Panc1 (cell line): ENCODE results near the gene RASGEF1B. TPM values are rescaled to one million over a fixed set of nuclear protein-coding genes. Genes with fewer than 3 reads are reported as not detected.

Experiments
- ATAC-seq: fragments of 200-7000 bp; cut with Tn5 transposase; 2 replicates; pipeline ENCODE4 v1.9.1; 2020; ENCODE audit warnings: mild to moderate bottlenecking, moderate library complexity
- BruUV-seq: library from RNA; stranded (reverse); fragments of 400-500 nt; replicated peaks from 2 replicates; lab custom pipeline; 2021; lab: Mats Ljungman, UMichigan
- CTCF ChIA-PET: fragments of 300-600 bp; sonication (Branson Sonifier 250); formaldehyde crosslinking; loops from one replicate; lab custom pipeline; 2022; ENCODE audit warnings: antibody characterized with exemption; lab: Charles Lee
- POLR2A ChIA-PET: fragments of 300-600 bp; sonication (Branson Sonifier 250); formaldehyde crosslinking; loops from one replicate; lab custom pipeline; 2022; ENCODE audit warnings: antibody characterized with exemption; lab: Charles Lee
- DNase-seq: peaks from one replicate; pipeline ENCODE4 v3.0.0-alpha.2; 2010; ENCODE audit warnings: low read depth, low spot score
- H3K27ac ChIP-seq: 2 replicates; pipeline ENCODE4 v1.5.1; 2011; ENCODE audit warnings: mild to moderate bottlenecking, low read length, inconsistent platforms
- H3K27me3 ChIP-seq: fragments of 200-500 bp; sonication (Bioruptor generic); 2 replicates; pipeline ENCODE4 v1.6.0; 2014; ENCODE audit warnings: low read length, inconsistent platforms; ENCODE audit not compliant: control insufficient read depth, insufficient read depth
- H3K36me3 ChIP-seq: fragments of 200-500 bp; sonication (Bioruptor generic); 2 replicates; pipeline ENCODE4 v1.5.1; 2014; ENCODE audit warnings: inconsistent platforms, mild to moderate bottlenecking, low read length, moderate library complexity; ENCODE audit not compliant: control insufficient read depth, insufficient read depth
- H3K4me1 ChIP-seq: 2 replicates; pipeline ENCODE4 v1.5.1; 2011; ENCODE audit warnings: inconsistent platforms, mild to moderate bottlenecking, low read length, moderate library complexity; ENCODE audit not compliant: control insufficient read depth, insufficient read depth
- H3K4me3 ChIP-seq, 2 experiments: 2 replicates each; pipeline ENCODE4 v1.5.1; 2011 to 2012; ENCODE audit warnings: low read depth in 2 of 2, low read length in 2 of 2, mild to moderate bottlenecking in 2 of 2, inconsistent platforms in 1 of 2, moderate library complexity in 1 of 2
- H3K9me3 ChIP-seq: fragments of 200-500 bp; sonication (Bioruptor generic); 2 replicates; pipeline ENCODE4 v1.5.1; 2014; ENCODE audit warnings: low read depth, mild to moderate bottlenecking, inconsistent platforms, low read length, moderate library complexity; ENCODE audit not compliant: control insufficient read depth, insufficient read depth
- POLR2AphosphoS5 ChIP-seq: IDR thresholded peaks from 2 replicates; pipeline ENCODE4 v1.6.1; 2012; ENCODE audit warnings: mild to moderate bottlenecking, low read depth, low read length, moderate library complexity
- SIN3A ChIP-seq: IDR thresholded peaks from 2 replicates; pipeline ENCODE4 v1.6.1; 2012; ENCODE audit warnings: low read depth, mild to moderate bottlenecking, low read length, moderate library complexity, borderline replicate concordance; ENCODE audit not compliant: insufficient read depth
- TCF7L2 ChIP-seq: IDR thresholded peaks from 2 replicates; pipeline ENCODE4 v1.6.1; 2011; ENCODE audit warnings: mild to moderate bottlenecking, low read depth, low read length, inconsistent platforms
- in situ Hi-C: cut with HindIII; loops from 2 replicates; pipeline ENCODE4 v1.10.0; 2016; ENCODE audit warnings: low sequenced_read_pairs, low pct_unique_long_range_greater_than_20kb
- intact Hi-C: fragments of 100-400 bp; cut with micrococcal nuclease; formaldehyde crosslinking; loops from one replicate; pipeline ENCODE4 v1.10.0; 2022; ENCODE audit not compliant: unreplicated experiment
- total RNA-seq: library from RNA; stranded (reverse); gene quantifications from one replicate; pipeline ENCODE4 v1.2.1, GENCODE V29; 2021; ENCODE audit not compliant: unreplicated experiment
- TF ChIP-seq, protein P1 (sequence below): fragments of 450-650 bp; IDR thresholded peaks from 2 replicates; pipeline ENCODE4 v1.5.1; 2017; ENCODE audit warnings: mild to moderate bottlenecking
- TF ChIP-seq, protein P2 (sequence below), 2 experiments: IDR thresholded peaks; 2 replicates each; pipeline ENCODE4 v1.6.1; 2011 to 2012; ENCODE audit warnings: low read depth in 2 of 2, control low read depth in 1 of 2, low read length in 1 of 2, mild to moderate bottlenecking in 1 of 2, moderate library complexity in 1 of 2; ENCODE audit not compliant: insufficient read depth in 1 of 2

The RASGEF1B gene
- total RNA-seq, 1 experiment from 2014 or later = not detected

DNA sequence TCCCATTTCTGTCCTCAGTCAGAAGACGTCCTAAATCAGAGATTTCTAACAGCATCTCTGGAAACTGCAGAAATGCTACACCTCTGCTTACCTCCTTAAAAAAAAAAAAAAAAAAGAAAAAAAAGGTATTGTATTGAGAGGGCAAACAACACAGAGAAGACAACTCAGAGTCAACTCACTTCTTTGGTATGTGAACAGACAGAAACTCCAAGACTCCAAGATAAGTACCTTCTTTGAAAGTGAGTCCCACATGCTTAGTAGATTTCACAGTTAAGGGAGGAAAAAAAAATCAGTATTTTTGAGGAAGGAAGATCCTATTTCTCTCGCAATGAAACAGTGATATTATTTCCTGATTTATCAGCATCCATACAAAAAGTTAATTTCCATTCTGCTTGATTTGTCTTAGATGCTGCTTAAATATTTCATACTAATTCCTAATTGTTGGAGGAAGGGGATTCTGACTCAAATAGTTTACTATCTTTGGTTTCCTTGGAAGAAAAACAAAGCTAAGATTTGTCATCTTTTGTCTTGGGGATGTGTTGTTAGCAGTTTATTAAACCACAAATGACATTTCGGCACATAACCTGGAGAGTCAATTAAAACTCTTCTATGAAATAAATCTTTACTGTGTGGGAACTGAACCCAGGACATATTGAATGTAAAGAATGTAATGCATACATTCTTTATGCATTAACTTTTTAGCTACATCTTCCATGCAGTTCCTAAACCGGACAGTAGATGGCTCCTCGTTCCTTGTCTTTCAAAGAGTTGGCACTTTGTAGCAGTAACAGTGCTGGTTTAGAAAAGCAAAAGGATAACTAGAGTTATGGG, 4.7 kb downstream of the RASGEF1B start:
- DNase-seq (peak; percentile 54), ATAC-seq (no peak)
- Histone ChIP-seq H3K36me3 (no peaks in the 10 kb centered on the region), H3K4me3 (no peak overlapping the region), H3K4me1 (peaks cover 3% of the 10 kb centered on the region; the same call in 1 of the 2 replicates), H3K27ac (no peak overlapping the region), H3K9me3 (no peaks in the 10 kb centered on the region), H3K27me3 (peaks cover 14% of the 10 kb centered on the region)
- no TSS peak for BruUV-seq
- POLR2A ChIA-PET = no interaction called here
- CTCF ChIA-PET = interaction anchor here (0.6 to 1.0 kb wide), 5 partner anchors 377 to 948 kb away, joined by 3 to 4 read pairs (median 3); no protein-coding TSS in a partner anchor
- in situ Hi-C loops = no loop called here
- intact Hi-C loops = loop anchor here (2.0 to 5.0 kb wide), 4 partner anchors 60 to 800 kb away; no protein-coding TSS in a partner anchor
- no peak for TF ChIP-seq POLR2AphosphoS5
- TF ChIP-seq, protein P1, sequence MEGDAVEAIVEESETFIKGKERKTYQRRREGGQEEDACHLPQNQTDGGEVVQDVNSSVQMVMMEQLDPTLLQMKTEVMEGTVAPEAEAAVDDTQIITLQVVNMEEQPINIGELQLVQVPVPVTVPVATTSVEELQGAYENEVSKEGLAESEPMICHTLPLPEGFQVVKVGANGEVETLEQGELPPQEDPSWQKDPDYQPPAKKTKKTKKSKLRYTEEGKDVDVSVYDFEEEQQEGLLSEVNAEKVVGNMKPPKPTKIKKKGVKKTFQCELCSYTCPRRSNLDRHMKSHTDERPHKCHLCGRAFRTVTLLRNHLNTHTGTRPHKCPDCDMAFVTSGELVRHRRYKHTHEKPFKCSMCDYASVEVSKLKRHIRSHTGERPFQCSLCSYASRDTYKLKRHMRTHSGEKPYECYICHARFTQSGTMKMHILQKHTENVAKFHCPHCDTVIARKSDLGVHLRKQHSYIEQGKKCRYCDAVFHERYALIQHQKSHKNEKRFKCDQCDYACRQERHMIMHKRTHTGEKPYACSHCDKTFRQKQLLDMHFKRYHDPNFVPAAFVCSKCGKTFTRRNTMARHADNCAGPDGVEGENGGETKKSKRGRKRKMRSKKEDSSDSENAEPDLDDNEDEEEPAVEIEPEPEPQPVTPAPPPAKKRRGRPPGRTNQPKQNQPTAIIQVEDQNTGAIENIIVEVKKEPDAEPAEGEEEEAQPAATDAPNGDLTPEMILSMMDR = peak; percentile 71; the same call in 1 of the 2 replicates

DNA sequence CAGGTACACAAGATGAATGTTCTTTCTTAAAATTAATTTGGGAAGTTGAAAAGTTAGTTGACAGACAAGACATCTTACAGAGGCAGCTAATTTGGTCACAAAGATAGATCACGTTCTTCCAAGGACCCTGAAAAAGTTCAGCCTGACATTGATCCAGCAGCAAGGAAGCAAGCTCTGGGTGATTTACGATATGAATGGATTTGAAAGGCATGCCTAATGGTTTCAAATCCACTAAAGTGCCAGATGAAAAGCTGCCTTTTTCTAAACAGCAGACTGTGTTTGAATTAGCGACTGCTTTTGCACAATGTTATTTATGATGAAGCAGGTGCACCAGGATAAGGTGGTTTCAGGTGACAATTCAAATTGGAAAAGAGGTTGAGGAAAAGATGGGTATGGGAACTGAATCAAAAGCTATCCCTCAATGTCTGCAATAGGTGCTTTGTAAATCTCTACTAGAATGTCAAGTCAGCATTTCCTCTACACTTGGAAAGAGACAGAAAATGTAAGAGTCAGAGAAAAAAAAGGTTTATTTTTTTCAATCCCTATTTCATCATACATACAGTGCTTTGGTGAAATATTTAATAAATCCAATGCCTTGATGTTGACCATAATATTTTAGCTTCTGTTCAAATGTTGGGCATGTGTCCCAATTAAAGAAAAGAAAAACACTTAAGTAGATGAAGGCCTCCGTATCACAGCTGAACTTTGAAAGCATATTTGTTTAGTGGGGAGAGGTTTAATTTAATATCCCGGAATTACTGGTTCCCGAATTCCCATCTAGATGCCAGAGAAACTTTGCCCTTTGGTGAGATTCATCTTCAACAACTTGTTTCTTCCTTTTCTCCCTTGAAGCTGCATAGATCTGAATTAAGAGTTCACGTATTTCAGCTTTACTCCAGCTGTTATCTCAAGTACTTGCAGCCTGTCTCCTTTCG, 6.0 kb downstream of the RASGEF1B start:
- intact Hi-C loops = loop anchor here (2.0 to 5.0 kb wide), 4 partner anchors 58 to 802 kb away; no protein-coding TSS in a partner anchor
- no peak overlapping the region for H3K27ac ChIP-seq
- CTCF ChIA-PET = no interaction called here
- H3K9me3 ChIP-seq = no peaks in the 10 kb centered on the region
- no peaks in the 10 kb centered on the region for H3K4me1 ChIP-seq
- H3K36me3 ChIP-seq = no peaks in the 10 kb centered on the region
- POLR2A ChIA-PET = no interaction called here
- BruUV-seq = no TSS peak
- in situ Hi-C loops = no loop called here
- ATAC-seq = no peak
- DNase-seq = no peak
- H3K27me3 ChIP-seq = peaks cover 10% of the 10 kb centered on the region
- TF ChIP-seq TCF7L2 (no peak), POLR2AphosphoS5 (no peak), SIN3A (no peak)
- TF ChIP-seq, protein P2, sequence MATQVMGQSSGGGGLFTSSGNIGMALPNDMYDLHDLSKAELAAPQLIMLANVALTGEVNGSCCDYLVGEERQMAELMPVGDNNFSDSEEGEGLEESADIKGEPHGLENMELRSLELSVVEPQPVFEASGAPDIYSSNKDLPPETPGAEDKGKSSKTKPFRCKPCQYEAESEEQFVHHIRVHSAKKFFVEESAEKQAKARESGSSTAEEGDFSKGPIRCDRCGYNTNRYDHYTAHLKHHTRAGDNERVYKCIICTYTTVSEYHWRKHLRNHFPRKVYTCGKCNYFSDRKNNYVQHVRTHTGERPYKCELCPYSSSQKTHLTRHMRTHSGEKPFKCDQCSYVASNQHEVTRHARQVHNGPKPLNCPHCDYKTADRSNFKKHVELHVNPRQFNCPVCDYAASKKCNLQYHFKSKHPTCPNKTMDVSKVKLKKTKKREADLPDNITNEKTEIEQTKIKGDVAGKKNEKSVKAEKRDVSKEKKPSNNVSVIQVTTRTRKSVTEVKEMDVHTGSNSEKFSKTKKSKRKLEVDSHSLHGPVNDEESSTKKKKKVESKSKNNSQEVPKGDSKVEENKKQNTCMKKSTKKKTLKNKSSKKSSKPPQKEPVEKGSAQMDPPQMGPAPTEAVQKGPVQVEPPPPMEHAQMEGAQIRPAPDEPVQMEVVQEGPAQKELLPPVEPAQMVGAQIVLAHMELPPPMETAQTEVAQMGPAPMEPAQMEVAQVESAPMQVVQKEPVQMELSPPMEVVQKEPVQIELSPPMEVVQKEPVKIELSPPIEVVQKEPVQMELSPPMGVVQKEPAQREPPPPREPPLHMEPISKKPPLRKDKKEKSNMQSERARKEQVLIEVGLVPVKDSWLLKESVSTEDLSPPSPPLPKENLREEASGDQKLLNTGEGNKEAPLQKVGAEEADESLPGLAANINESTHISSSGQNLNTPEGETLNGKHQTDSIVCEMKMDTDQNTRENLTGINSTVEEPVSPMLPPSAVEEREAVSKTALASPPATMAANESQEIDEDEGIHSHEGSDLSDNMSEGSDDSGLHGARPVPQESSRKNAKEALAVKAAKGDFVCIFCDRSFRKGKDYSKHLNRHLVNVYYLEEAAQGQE (IDR thresholded peaks at IDR 0.05; ENCODE audit: insufficient read depth in 1 of 2, low read depth in 2 of 2, low read length in 1 of 2) = no peak
- H3K4me3 ChIP-seq = no peak overlapping the region
